Osteocyte (in vitro differentiated cells): ENCODE data around the gene PURB. TPM values are rescaled to one million over a fixed set of nuclear protein-coding genes. Genes with fewer than 3 reads are reported as not detected.
A peak's percentile ranks its signal among the peaks of the same experiment; 100 is the strongest.

ENCODE experiments used
- DNase-seq: peaks from one replicate; pipeline ENCODE4 v3.0.0; 2021; ENCODE audit warnings: mixed read lengths; ENCODE audit not compliant: unreplicated experiment; ENCODE audit errors: extremely low spot score
- H3K27ac Mint-ChIP-seq: one replicate; pipeline ENCODE4 v1.8.0; 2021; ENCODE audit warnings: mild to moderate bottlenecking, mixed read lengths; ENCODE audit not compliant: unreplicated experiment
- H3K27me3 Mint-ChIP-seq: one replicate; pipeline ENCODE4 v1.8.0; 2021; ENCODE audit warnings: mixed read lengths; ENCODE audit not compliant: unreplicated experiment
- H3K36me3 Mint-ChIP-seq: one replicate; pipeline ENCODE4 v1.8.0; 2021; ENCODE audit warnings: mixed read lengths; ENCODE audit not compliant: unreplicated experiment
- H3K4me1 Mint-ChIP-seq: one replicate; pipeline ENCODE4 v1.8.0; 2021; ENCODE audit warnings: mixed read lengths; ENCODE audit not compliant: unreplicated experiment
- H3K4me3 Mint-ChIP-seq: one replicate; pipeline ENCODE4 v1.8.0; 2021; ENCODE audit warnings: mild to moderate bottlenecking, moderate library complexity, mixed read lengths; ENCODE audit not compliant: unreplicated experiment
- H3K9me3 Mint-ChIP-seq: one replicate; pipeline ENCODE4 v1.8.0; 2021; ENCODE audit warnings: mixed read lengths; ENCODE audit not compliant: unreplicated experiment
- total RNA-seq: library from RNA; stranded (reverse); gene quantifications from 2 replicates; pipeline ENCODE4 v1.2.1, GENCODE V29; 2021
- TF ChIP-seq, protein P1 (sequence below): fragments of 200-600 bp; sonication (generic); IDR thresholded peaks from 2 replicates; pipeline ENCODE4 v1.5.0; 2021; ENCODE audit warnings: antibody characterized with exemption, mild to moderate bottlenecking, moderate library complexity

PURB gene
- total RNA-seq, 1 donor from 2014 or later, result 20.7 TPM

DNA sequence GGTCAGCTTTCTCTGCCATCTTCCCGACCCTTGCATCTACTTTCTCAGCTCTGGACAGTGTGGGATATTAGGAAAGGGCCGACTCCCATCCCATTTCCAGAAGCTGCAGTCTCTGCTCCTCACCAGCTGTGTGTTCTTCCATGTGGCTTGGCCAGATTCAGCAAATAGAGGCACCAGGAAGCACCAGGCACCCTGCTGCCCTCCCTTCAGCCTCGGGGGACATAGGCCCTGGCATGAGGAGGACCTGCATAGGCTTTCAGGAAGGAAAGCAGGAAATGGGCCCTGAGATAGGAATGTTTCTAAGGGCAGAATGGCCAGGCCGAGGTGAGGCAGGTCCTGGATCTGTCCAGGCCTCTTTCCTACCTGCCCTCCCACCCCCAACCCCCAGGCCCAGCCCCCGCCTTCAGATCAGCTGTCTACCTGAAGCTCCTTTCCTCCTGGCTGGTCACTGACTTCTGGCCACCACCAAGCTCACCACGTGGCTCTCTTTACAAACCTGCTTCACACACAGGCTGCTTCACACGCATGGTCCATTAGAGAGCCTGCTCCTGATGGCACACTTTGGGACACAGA lies 27.5 kb upstream of the PURB start:
- no peaks in the 10 kb centered on the region for H3K9me3 Mint-ChIP-seq
- H3K36me3 Mint-ChIP-seq, result no peaks in the 10 kb centered on the region
- no peak for DNase-seq
- TF ChIP-seq, protein P1, sequence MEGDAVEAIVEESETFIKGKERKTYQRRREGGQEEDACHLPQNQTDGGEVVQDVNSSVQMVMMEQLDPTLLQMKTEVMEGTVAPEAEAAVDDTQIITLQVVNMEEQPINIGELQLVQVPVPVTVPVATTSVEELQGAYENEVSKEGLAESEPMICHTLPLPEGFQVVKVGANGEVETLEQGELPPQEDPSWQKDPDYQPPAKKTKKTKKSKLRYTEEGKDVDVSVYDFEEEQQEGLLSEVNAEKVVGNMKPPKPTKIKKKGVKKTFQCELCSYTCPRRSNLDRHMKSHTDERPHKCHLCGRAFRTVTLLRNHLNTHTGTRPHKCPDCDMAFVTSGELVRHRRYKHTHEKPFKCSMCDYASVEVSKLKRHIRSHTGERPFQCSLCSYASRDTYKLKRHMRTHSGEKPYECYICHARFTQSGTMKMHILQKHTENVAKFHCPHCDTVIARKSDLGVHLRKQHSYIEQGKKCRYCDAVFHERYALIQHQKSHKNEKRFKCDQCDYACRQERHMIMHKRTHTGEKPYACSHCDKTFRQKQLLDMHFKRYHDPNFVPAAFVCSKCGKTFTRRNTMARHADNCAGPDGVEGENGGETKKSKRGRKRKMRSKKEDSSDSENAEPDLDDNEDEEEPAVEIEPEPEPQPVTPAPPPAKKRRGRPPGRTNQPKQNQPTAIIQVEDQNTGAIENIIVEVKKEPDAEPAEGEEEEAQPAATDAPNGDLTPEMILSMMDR, result no peak
- no peak overlapping the region for H3K27ac Mint-ChIP-seq
- H3K4me1 Mint-ChIP-seq, result peaks cover 4% of the 10 kb centered on the region
- H3K4me3 Mint-ChIP-seq, result no peak overlapping the region
- no peaks in the 10 kb centered on the region for H3K27me3 Mint-ChIP-seq

DNA sequence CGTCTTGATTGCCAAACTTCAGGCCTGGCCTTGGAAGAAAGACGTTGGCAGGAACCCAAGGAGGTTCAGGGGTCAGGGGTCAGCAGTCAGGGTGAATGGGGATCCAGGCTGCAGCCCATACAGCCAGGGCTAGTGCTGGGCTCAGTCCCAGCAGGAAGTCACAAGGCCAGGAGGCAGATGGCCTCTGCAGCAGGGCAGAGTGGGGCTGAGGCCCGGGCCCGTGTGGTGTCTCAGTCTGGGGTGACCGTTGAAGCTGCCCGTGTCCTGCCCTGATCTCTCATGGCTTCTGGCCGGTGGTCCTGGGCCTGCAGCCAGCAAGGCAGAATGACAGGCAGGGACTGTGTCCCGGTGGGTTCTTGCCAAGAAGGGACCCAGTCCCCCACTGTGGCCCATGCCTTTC lies 26.6 kb upstream of the PURB start:
- TF ChIP-seq, protein P1, result no peak
- Mint-ChIP-seq H3K27ac (no peak overlapping the region), H3K9me3 (no peaks in the 10 kb centered on the region), H3K27me3 (no peaks in the 10 kb centered on the region), H3K4me3 (no peak overlapping the region), H3K4me1 (peaks cover 4% of the 10 kb centered on the region), H3K36me3 (no peaks in the 10 kb centered on the region)
- no peak for DNase-seq

DNA sequence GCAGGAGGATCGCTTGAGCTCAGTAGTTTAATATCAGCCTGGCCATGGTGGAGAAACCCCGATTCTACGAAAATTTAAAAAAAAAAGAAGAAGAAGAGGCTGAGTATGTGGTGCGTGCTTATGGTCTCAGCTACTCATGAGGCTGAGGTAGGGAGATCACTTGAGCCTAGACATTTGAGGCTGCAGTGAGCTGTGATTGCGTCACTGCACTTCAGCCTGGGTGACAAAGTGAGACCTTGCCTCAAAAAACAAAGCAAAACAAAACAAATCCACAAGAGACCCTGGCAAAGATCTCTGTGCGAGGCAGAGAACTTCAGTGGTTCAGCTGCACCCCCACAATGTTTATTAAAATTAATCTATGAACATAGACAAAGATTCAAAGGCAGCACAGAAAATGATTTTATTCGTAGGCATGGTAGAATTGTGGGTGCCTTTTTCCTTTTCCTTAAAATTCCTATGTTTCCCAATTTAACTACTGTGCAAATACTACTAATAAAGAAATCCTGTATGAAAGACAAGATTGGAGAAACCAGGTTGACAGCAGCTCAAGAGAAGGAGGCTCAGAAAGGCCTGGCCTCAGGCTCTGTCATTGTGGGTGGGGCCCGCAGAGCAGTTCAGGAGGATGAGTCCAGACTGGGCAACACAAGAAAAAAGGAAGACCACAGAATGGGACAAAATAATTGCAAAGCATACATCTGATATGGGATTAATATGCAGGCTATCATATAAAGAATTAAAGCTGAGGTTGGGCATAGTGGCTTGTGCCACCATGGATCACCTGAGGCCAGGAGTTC lies 24.5 kb upstream of the PURB start:
- H3K9me3 Mint-ChIP-seq, result no peaks in the 10 kb centered on the region
- no peak for DNase-seq
- H3K36me3 Mint-ChIP-seq, result no peaks in the 10 kb centered on the region
- H3K27ac Mint-ChIP-seq, result peak overlapping the region; percentile 28
- TF ChIP-seq, protein P1, result no peak
- H3K4me1 Mint-ChIP-seq, result peaks cover 4% of the 10 kb centered on the region
- H3K4me3 Mint-ChIP-seq, result no peak overlapping the region
- H3K27me3 Mint-ChIP-seq, result no peaks in the 10 kb centered on the region

DNA sequence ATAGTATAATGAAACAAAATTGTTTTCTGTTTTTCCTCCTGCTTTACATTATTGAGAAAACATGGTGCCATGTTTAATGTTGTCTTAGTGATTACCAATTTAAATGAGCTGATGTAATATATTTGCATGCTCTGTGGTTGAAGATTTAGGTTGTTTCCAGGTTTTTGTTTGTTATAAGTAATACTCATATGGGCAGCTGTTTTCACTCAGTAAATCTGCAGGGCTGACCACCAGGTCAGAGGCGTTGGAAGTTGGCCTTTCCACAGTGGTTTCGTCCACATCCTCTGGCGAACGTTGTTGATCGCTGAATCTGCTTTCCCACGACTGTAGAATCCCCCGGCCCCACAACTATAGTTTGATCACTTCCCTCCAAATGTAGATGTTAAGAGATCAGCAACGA lies 21.6 kb upstream of the PURB start:
- H3K4me3 Mint-ChIP-seq, result no peak overlapping the region
- TF ChIP-seq, protein P1, result no peak
- no peaks in the 10 kb centered on the region for H3K27me3 Mint-ChIP-seq
- no peaks in the 10 kb centered on the region for H3K36me3 Mint-ChIP-seq
- H3K27ac Mint-ChIP-seq, result no peak overlapping the region
- DNase-seq, result no peak
- H3K4me1 Mint-ChIP-seq, result no peaks in the 10 kb centered on the region
- no peaks in the 10 kb centered on the region for H3K9me3 Mint-ChIP-seq

DNA sequence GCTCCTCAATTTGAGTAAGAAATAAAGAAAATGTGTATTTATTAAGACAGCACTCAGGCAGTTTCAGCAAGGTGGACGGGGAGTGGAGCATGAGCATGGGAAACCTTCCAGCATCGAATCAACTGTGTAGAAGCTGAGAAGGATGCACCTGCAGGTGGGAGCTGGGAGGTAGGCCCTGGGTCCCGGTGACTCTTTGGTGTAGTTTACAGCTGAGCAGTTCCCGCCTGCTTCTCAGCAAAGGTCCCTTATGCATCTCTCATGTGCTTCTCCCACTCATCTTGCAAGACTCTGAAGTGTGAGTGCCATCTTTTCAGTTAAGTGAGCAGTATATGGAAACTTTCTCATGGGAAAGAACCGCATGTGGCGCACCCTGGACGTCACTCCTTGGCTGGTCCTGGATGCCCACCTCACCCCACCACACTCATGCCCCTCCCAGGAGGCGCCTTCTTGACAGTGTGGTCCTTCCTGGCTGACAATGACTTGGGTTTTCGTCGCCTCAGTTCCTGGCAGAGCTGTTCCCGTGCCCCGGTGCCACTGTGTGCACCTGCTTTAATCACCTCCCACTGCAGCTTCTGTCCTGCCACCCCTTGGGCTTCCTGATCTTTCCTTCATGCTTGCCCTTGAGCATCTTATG lies 19.8 kb upstream of the PURB start:
- TF ChIP-seq, protein P1, result no peak
- Mint-ChIP-seq H3K36me3 (no peaks in the 10 kb centered on the region), H3K27ac (no peak overlapping the region), H3K27me3 (no peaks in the 10 kb centered on the region), H3K4me3 (no peak overlapping the region), H3K9me3 (no peaks in the 10 kb centered on the region), H3K4me1 (no peaks in the 10 kb centered on the region)
- DNase-seq, result no peak
